Tibial nerve (tissue), 4 donors: ENCODE measurements around the gene RNF220. TPM values are rescaled to one million over a fixed set of nuclear protein-coding genes. Genes with fewer than 3 reads are reported as not detected.

ENCODE experiments used
- DNase-seq, 2 donors: peaks; one replicate each; pipeline ENCODE4 v3.0.0-alpha.2; 2019; ENCODE audit warnings: low spot score in 2 of 2
- H3K27ac ChIP-seq, 4 donors: fragments of 200-600 bp; sonication (generic) in 3 of 4; one replicate each; pipeline ENCODE4 v1.5.1; 2017 to 2019; ENCODE audit warnings: mild to moderate bottlenecking in 1 of 4
- H3K27me3 ChIP-seq, 2 donors: fragments of 200-600 bp; sonication (generic) in 1 of 2; one replicate each; pipeline versions ENCODE4 v1.5.1 to v1.6.0; 2017 to 2019
- H3K36me3 ChIP-seq, 3 donors: fragments of 200-600 bp; sonication (generic); one replicate each; pipeline ENCODE4 v1.5.1; 2018 to 2019
- H3K4me1 ChIP-seq, 4 donors: fragments of 200-600 bp; sonication (generic) in 3 of 4; one replicate each; pipeline ENCODE4 v1.5.1; 2017 to 2019
- H3K4me3 ChIP-seq, 4 donors: fragments of 200-600 bp; sonication (generic) in 3 of 4; one replicate each; pipeline ENCODE4 v1.5.1; 2017 to 2019; ENCODE audit warnings: mild to moderate bottlenecking in 1 of 4, moderate library complexity in 1 of 4
- H3K9me3 ChIP-seq, 4 donors: fragments of 200-600 bp; sonication (generic) in 3 of 4; one replicate each; pipeline ENCODE4 v1.5.1; 2017 to 2019
- EP300 ChIP-seq, 2 donors: sonication (generic); formaldehyde crosslinking; IDR thresholded peaks; one replicate each; pipeline ENCODE4 v1.6.1; 2017; ENCODE audit warnings: antibody characterized with exemption in 2 of 2, mild to moderate bottlenecking in 1 of 2
- POLR2A ChIP-seq, 2 donors: fragments of 450-650 bp; IDR thresholded peaks; one replicate each; pipeline ENCODE4 v1.6.1; 2017; ENCODE audit warnings: antibody characterized with exemption in 2 of 2, mild to moderate bottlenecking in 2 of 2, moderate library complexity in 2 of 2
- WGBS, 2 donors: methylation state at CpG; one replicate each; pipeline ENCODE4 v1.1.5; 2018; 5-methylcytosine and 5-hydroxymethylcytosine counted together
- total RNA-seq, 4 donors: library from RNA; depleted of rRNA; stranded (reverse); fragments of >200 nt; gene quantifications; one replicate each; pipeline ENCODE4 v1.1.0, GENCODE V29; 2016
- TF ChIP-seq, protein P1 (sequence below), 5 experiments: fragments of 200-600 bp in 3 of 5; fragments of 450-650 bp in 2 of 5; sonication (generic) in 3 of 5; IDR thresholded peaks; one replicate each; pipeline ENCODE4 v1.5.1; 2016 to 2019; ENCODE audit warnings: antibody characterized with exemption in 5 of 5, mild to moderate bottlenecking in 3 of 5, moderate library complexity in 2 of 5

Gene RNF220
- total RNA-seq, 4 donors from 2014 or later, result 110 to 151 (median 114) TPM

DNA sequence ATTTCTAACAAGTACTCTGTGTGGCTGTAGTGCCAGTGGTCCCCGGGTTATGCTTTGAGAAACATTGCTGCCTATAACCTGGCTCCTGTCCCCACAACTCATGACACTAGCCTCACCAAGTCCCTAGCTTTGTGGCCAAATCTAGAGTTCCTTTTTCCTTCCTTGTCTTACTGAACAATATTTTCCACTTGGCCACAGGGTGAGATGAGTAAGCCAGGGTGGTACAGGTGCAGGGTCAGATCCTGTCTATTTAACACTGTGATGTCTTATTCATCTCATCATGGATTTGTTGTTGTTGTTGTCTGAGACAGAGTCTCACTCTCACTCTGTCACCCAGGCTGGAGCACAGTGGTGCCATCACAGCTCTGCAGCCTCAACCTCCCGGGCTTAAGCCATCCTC lies 288.1 kb downstream of the RNF220 start:
- no peak overlapping the region for H3K4me3 ChIP-seq

DNA sequence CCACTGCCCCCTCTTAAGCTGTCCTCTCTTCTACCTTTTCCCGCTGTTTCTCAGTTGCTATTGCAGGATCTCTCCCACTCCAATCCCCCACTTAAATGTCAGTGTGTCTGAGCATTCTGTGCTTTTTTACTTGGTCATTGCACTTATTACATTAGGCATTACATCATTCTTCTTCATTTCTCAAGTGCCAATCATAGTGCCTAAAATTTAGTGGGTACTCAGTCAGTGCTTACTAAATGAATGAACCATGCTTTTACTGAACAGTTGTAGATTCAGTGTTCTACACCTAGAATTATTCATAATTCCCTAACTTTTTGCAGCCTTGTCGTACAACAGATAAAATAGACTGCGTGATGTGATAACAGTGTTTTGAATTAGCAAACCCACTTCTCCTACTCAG lies 288.8 kb downstream of the RNF220 start:
- H3K4me1 ChIP-seq, result no peaks in the 10 kb centered on the region
- DNase-seq, result no peak
- H3K27me3 ChIP-seq, result no peaks in the 10 kb centered on the region
- peaks cover 0 to 11% (median 0%) of the 10 kb centered on the region in 3 donors for H3K36me3 ChIP-seq
- no peak overlapping the region for H3K27ac ChIP-seq
- WGBS, 2 donors, result 93 to 94% methylated on average over 3 of the region's 3 CpGs
- TF ChIP-seq EP300 (IDR thresholded peaks at IDR 0.05), result no peak
- TF ChIP-seq POLR2A (IDR thresholded peaks at IDR 0.05), result no peak
- TF ChIP-seq, protein P1, sequence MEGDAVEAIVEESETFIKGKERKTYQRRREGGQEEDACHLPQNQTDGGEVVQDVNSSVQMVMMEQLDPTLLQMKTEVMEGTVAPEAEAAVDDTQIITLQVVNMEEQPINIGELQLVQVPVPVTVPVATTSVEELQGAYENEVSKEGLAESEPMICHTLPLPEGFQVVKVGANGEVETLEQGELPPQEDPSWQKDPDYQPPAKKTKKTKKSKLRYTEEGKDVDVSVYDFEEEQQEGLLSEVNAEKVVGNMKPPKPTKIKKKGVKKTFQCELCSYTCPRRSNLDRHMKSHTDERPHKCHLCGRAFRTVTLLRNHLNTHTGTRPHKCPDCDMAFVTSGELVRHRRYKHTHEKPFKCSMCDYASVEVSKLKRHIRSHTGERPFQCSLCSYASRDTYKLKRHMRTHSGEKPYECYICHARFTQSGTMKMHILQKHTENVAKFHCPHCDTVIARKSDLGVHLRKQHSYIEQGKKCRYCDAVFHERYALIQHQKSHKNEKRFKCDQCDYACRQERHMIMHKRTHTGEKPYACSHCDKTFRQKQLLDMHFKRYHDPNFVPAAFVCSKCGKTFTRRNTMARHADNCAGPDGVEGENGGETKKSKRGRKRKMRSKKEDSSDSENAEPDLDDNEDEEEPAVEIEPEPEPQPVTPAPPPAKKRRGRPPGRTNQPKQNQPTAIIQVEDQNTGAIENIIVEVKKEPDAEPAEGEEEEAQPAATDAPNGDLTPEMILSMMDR (IDR thresholded peaks at IDR 0.05), result no peak
- no peaks in the 10 kb centered on the region for H3K9me3 ChIP-seq
- no peak overlapping the region for H3K4me3 ChIP-seq

More for the DNA sequence above, 288.1 kb downstream of the RNF220 start:
- Histone ChIP-seq H3K27me3 (no peaks in the 10 kb centered on the region), H3K9me3 (no peaks in the 10 kb centered on the region), H3K27ac (no peak overlapping the region), H3K4me1 (no peaks in the 10 kb centered on the region), H3K36me3 (peaks cover 0 to 11% (median 0%) of the 10 kb centered on the region in 3 donors)
- WGBS, 2 donors, result 72 to 87% methylated on average over 2 of the region's 2 CpGs
- TF ChIP-seq, protein P1 (IDR thresholded peaks at IDR 0.05), result no peak
- TF ChIP-seq EP300 (IDR thresholded peaks at IDR 0.05) (no peak), POLR2A (IDR thresholded peaks at IDR 0.05) (no peak)
- no peak for DNase-seq

DNA sequence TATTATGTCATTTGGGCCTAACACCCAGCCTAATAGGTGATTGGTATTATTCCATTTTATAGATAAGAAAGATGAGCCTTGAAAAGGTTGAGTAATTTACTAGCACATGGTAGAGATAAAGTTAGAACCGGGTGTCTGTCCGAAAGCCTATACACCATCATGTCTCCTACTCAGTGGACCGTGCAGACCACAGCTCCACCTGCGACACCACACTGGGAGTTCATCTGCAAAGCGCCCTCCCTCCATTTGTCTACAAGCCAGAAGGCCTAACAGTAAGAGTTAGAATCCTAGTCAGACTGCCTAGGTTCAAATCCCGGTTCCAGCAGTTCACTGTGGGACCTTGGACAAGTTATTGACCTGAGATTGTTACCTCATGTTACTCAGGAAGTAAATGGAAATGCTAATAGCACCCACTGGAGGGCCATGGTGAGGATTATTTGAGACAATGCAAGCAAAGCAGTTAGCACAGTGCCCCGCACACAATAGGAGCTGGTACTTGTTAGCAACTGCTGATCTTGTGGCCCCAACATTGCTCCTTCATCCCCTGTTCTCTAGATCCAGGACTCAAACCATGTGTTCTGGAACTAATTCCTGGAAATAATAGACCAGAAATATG lies 289.9 kb downstream of the RNF220 start:
- Histone ChIP-seq H3K9me3 (no peaks in the 10 kb centered on the region), H3K36me3 (peaks cover 0 to 11% (median 0%) of the 10 kb centered on the region in 3 donors), H3K27me3 (no peaks in the 10 kb centered on the region), H3K27ac (no peak overlapping the region), H3K4me3 (no peak overlapping the region), H3K4me1 (no peaks in the 10 kb centered on the region)
- TF ChIP-seq, protein P1 (IDR thresholded peaks at IDR 0.05), result no peak
- no peak for TF ChIP-seq POLR2A (IDR thresholded peaks at IDR 0.05)
- no peak for TF ChIP-seq EP300 (IDR thresholded peaks at IDR 0.05)
- WGBS, 2 donors, result 90 to 96% methylated on average over 7 of the region's 7 CpGs
- no peak for DNase-seq

DNA sequence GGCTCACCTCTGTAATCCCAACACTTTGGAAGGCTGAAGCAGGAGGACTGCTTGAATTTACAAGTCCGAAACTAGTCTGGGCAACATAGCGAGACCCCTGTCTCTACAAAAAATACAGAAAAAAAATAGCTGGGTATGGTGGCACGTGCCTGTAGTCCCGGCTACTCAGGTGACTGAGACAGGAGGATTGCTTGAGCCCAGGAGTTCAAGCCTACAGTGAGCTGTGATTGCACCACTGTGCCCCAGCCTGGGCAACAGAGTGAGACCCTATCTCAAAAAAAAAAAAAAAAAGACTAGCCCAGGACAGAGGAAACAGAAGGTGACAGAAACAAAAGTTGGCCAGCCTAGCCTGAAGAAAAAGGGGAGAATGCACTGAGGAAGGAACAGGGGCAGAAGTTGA lies 290.6 kb downstream of the RNF220 start:
- WGBS, 2 donors, result 91 to 96% methylated on average over 4 of the region's 4 CpGs
- no peaks in the 10 kb centered on the region for H3K27me3 ChIP-seq
- peaks cover 0 to 11% (median 0%) of the 10 kb centered on the region in 3 donors for H3K36me3 ChIP-seq
- H3K4me1 ChIP-seq, result no peaks in the 10 kb centered on the region
- H3K27ac ChIP-seq, result no peak overlapping the region
- no peaks in the 10 kb centered on the region for H3K9me3 ChIP-seq
- TF ChIP-seq, protein P1 (IDR thresholded peaks at IDR 0.05), result no peak
- TF ChIP-seq POLR2A (IDR thresholded peaks at IDR 0.05) (no peak), EP300 (IDR thresholded peaks at IDR 0.05) (no peak)
- no peak for DNase-seq
- H3K4me3 ChIP-seq, result no peak overlapping the region

DNA sequence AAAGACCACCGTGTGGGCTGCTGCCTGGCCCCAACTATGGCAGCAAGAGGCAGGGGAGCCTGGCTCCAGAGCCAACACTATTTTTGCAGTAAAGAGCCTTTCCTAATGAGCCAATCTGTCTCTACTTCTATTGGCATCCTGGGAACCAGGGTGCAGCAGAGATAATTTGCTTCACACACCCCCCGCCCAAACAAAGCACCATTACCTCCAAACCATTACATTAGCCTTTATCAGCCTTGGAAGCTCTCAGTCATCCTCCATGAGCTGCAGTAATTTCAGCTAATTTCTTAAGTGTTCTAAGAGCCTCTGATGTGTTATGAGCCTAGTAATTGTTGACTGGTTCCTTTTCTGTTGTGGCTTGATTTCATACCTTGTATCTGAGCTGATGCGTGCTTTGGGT lies 291.0 kb downstream of the RNF220 start:
- Histone ChIP-seq H3K36me3 (peaks cover 0 to 11% (median 0%) of the 10 kb centered on the region in 3 donors), H3K9me3 (no peaks in the 10 kb centered on the region), H3K27me3 (no peaks in the 10 kb centered on the region), H3K4me3 (no peak overlapping the region), H3K4me1 (no peaks in the 10 kb centered on the region), H3K27ac (no peak overlapping the region)
- 77 to 83% methylated on average over 3 of the region's 3 CpGs for WGBS, 2 donors
- TF ChIP-seq, protein P1 (IDR thresholded peaks at IDR 0.05), result no peak
- TF ChIP-seq POLR2A (IDR thresholded peaks at IDR 0.05) (no peak), EP300 (IDR thresholded peaks at IDR 0.05) (no peak)
- DNase-seq, result no peak
